ENCODE results near the gene ANO7.

The ANO7 gene

GRCh38 chr2:241188361-241189092 is at the start of gene ANO7:
TSS of gene ANO7 (plus strand) at chr2:241188677. CDS start at chr2:241190064, 1,387 bp downstream.
- in situ Hi-C loops (cut with MboI; ENCODE audit: low sequenced_read_pairs) = no loop called here

GRCh38 chr2:241139531-241140444 is 48.7 kb upstream of the ANO7 start:
- in situ Hi-C loops (cut with MboI; ENCODE audit: low sequenced_read_pairs) = no loop called here

GRCh38 chr2:241140445-241140840 is 48.0 kb upstream of the ANO7 start:
- in situ Hi-C loops (cut with MboI; ENCODE audit: low sequenced_read_pairs) = no loop called here

GRCh38 chr2:241141214-241141770 is 47.2 kb upstream of the ANO7 start:
- in situ Hi-C loops (cut with MboI; ENCODE audit: low sequenced_read_pairs) = no loop called here

- in situ Hi-C loops (cut with MboI; ENCODE audit: low sequenced_read_pairs) = no loop called here
Measured at GRCh38 chr2:241142063-241142462, 46.4 kb upstream of the ANO7 start.

GRCh38 chr2:241142593-241142992 is 45.9 kb upstream of the ANO7 start:
- in situ Hi-C loops (cut with MboI; ENCODE audit: low sequenced_read_pairs) = no loop called here

GRCh38 chr2:241146286-241146685 is 42.2 kb upstream of the ANO7 start:
- in situ Hi-C loops (cut with MboI; ENCODE audit: low sequenced_read_pairs) = no loop called here

GRCh38 chr2:241147336-241147735 is 41.1 kb upstream of the ANO7 start:
- in situ Hi-C loops (cut with MboI; ENCODE audit: low sequenced_read_pairs) = no loop called here

- in situ Hi-C loops (cut with MboI; ENCODE audit: low sequenced_read_pairs) = no loop called here
Measured at GRCh38 chr2:241148239-241148638, 40.2 kb upstream of the ANO7 start.

GRCh38 chr2:241148891-241149674 is 39.4 kb upstream of the ANO7 start, which contains the start of gene PASK:
TSS of gene PASK (minus strand) at chr2:241149472. CDS start at chr2:241143032, 6,440 bp downstream.
- in situ Hi-C loops (cut with MboI; ENCODE audit: low sequenced_read_pairs) = no loop called here

- in situ Hi-C loops (cut with MboI; ENCODE audit: low sequenced_read_pairs) = no loop called here
Measured at GRCh38 chr2:241149675-241149924, 38.9 kb upstream of the ANO7 start.

- in situ Hi-C loops (cut with MboI; ENCODE audit: low sequenced_read_pairs) = no loop called here
Measured at GRCh38 chr2:241149925-241150659, 38.4 kb upstream of the ANO7 start, which contains the start of gene PPP1R7. TSS of gene PPP1R7 (plus strand) at chr2:241150467. CDS start at chr2:241150496, 29 bp downstream.

GRCh38 chr2:241150660-241151530 is 37.6 kb upstream of the ANO7 start:
- in situ Hi-C loops (cut with MboI; ENCODE audit: low sequenced_read_pairs) = no loop called here

- in situ Hi-C loops (cut with MboI; ENCODE audit: low sequenced_read_pairs) = no loop called here
Measured at GRCh38 chr2:241151934-241152660, 36.4 kb upstream of the ANO7 start.

- in situ Hi-C loops (cut with MboI; ENCODE audit: low sequenced_read_pairs) = no loop called here
Measured at GRCh38 chr2:241153616-241154015, 34.9 kb upstream of the ANO7 start.

- in situ Hi-C loops (cut with MboI; ENCODE audit: low sequenced_read_pairs) = no loop called here
Measured at GRCh38 chr2:241154915-241155314, 33.6 kb upstream of the ANO7 start.

GRCh38 chr2:241155936-241156335 is 32.5 kb upstream of the ANO7 start:
- in situ Hi-C loops (cut with MboI; ENCODE audit: low sequenced_read_pairs) = no loop called here

GRCh38 chr2:241156971-241157441 is 31.5 kb upstream of the ANO7 start:
- in situ Hi-C loops (cut with MboI; ENCODE audit: low sequenced_read_pairs) = no loop called here

Measured in HL-60/S4 treated with retinoic acid at 250 ng/mL for 4 days and 3 days (cell line).